H1 (cell line): Measurements from ENCODE around the gene PDSS1. TPM values are rescaled to one million over a fixed set of nuclear protein-coding genes. Genes with fewer than 3 reads are reported as not detected.

ENCODE experiments used
- CTCF ChIA-PET: fragments of 300-600 bp; sonication (Branson Sonifier 250); formaldehyde crosslinking; loops from one replicate; lab custom pipeline; 2021; ENCODE audit not compliant: partially characterized antibody; lab: Charles Lee
- POLR2A ChIA-PET: fragments of 300-600 bp; sonication (Branson Sonifier 250); formaldehyde crosslinking; loops from one replicate; lab custom pipeline; 2021; ENCODE audit warnings: inconsistent platforms; ENCODE audit not compliant: partially characterized antibody; lab: Charles Lee
- DNase-seq, 2 experiments: peaks; one replicate each; pipeline versions ENCODE4 v3.0.0 to v3.0.0-alpha.2; 2010 to 2022; ENCODE audit warnings: low spot score in 2 of 2, low read depth in 1 of 2, mixed read lengths in 1 of 2
- FAIRE-seq: peaks from 2 replicates; lab custom pipeline; 2011; peaks lifted over from hg19 to GRCh38; lab: Jason Lieb, UNC
- H2AFZ ChIP-seq: 2 replicates; pipeline ENCODE4 v1.8.1; 2012; ENCODE audit warnings: low read length, inconsistent platforms
- H2AK5ac ChIP-seq: 2 replicates; pipeline ENCODE4 v1.6.1; 2013; ENCODE audit warnings: low read depth, low read length
- H2BK120ac ChIP-seq: replicated peaks from 2 replicates; pipeline ENCODE3; 2013; ENCODE audit warnings: low read depth, low read length, inconsistent platforms
- H2BK12ac ChIP-seq: 2 replicates; pipeline ENCODE4 v1.6.1; 2013; ENCODE audit warnings: low read depth, low read length
- H2BK15ac ChIP-seq: 2 replicates; pipeline ENCODE4 v1.6.1; 2013; ENCODE audit warnings: low read length
- H2BK20ac ChIP-seq: 2 replicates; pipeline ENCODE4 v1.6.1; 2013; ENCODE audit warnings: low read length
- H2BK5ac ChIP-seq: 2 replicates; pipeline ENCODE4 v1.6.1; 2013; ENCODE audit warnings: low read depth, low read length
- H3K14ac ChIP-seq: 2 replicates; pipeline ENCODE4 v1.6.1; 2013; ENCODE audit warnings: inconsistent platforms; ENCODE audit not compliant: insufficient read length
- H3K18ac ChIP-seq: 2 replicates; pipeline ENCODE4 v1.6.1; 2013; ENCODE audit warnings: low read length; ENCODE audit errors: extremely low read depth
- H3K23ac ChIP-seq: 2 replicates; pipeline ENCODE4 v1.6.1; 2013; ENCODE audit warnings: inconsistent platforms; ENCODE audit not compliant: insufficient read length
- H3K23me2 ChIP-seq: 2 replicates; pipeline ENCODE4 v1.6.1; 2013; ENCODE audit warnings: low read depth, low read length
- H3K27ac ChIP-seq: 2 replicates; pipeline ENCODE4 v1.6.1; 2011; ENCODE audit warnings: low read depth, low read length, inconsistent platforms
- H3K27me3 ChIP-seq, 4 experiments: replicated peaks in 1 of 4; 1 replicate in 1 of 4; 2 replicates in 3 of 4; pipeline versions ENCODE4 v1.6.1 to v1.8.1; 2011 to 2013; ENCODE audit warnings: low read length in 3 of 4, mild to moderate bottlenecking in 3 of 4, inconsistent platforms in 2 of 4, mixed read lengths in 2 of 4, moderate library complexity in 1 of 4; ENCODE audit not compliant: control insufficient read depth in 3 of 4, insufficient read depth in 3 of 4; ENCODE audit errors: extremely low read depth in 1 of 4
- H3K36me3 ChIP-seq, 4 experiments: 2 replicates each; pipeline versions ENCODE4 v1.6.1 to v1.8.1; 2011 to 2013; ENCODE audit warnings: mild to moderate bottlenecking in 4 of 4, low read length in 3 of 4, moderate library complexity in 2 of 4, control low read depth in 1 of 4, inconsistent platforms in 1 of 4; ENCODE audit not compliant: insufficient read depth in 4 of 4, control insufficient read depth in 2 of 4
- H3K4ac ChIP-seq: replicated peaks from 2 replicates; pipeline ENCODE3; 2013; ENCODE audit warnings: low read length, low read depth, mixed read lengths, inconsistent platforms; ENCODE audit not compliant: insufficient read length
- H3K4me1 ChIP-seq, 4 experiments: replicated peaks in 1 of 4; 1 replicate in 1 of 4; 2 replicates in 3 of 4; pipeline versions ENCODE4 v1.6.1 to v1.8.1; 2011 to 2013; ENCODE audit warnings: low read length in 3 of 4, inconsistent platforms in 2 of 4, mixed read lengths in 1 of 4; ENCODE audit not compliant: insufficient read depth in 4 of 4, control insufficient read depth in 3 of 4
- H3K4me2 ChIP-seq, 2 experiments: 2 replicates each; pipeline versions ENCODE4 v1.6.1 to v1.8.1; 2011 to 2013; ENCODE audit warnings: low read depth in 2 of 2, low read length in 2 of 2, control low read depth in 1 of 2, inconsistent platforms in 1 of 2, mild to moderate bottlenecking in 1 of 2; ENCODE audit not compliant: insufficient read depth in 1 of 2
- H3K4me3 ChIP-seq, 4 experiments: fragments of 200-600, 300-600 bp in 1 of 4; sonication (generic), shearing (Covaris generic), sonication (Bioruptor Twin) in 1 of 4; 2 replicates each; pipeline versions ENCODE4 v1.5.1 to v1.8.1; 2011 to 2016; ENCODE audit warnings: low read length in 4 of 4, low read depth in 3 of 4, control low read depth in 2 of 4, inconsistent platforms in 2 of 4, mild to moderate bottlenecking in 2 of 4, mixed read lengths in 1 of 4, moderate library complexity in 1 of 4; ENCODE audit not compliant: insufficient read depth in 2 of 4; ENCODE audit errors: extremely low read depth in 1 of 4
- H3K56ac ChIP-seq: replicated peaks from 2 replicates; pipeline ENCODE3; 2013; ENCODE audit warnings: low read depth, mild to moderate bottlenecking, mixed read lengths, low read length, inconsistent platforms; ENCODE audit not compliant: insufficient read length
- H3K79me1 ChIP-seq: 2 replicates; pipeline ENCODE4 v1.6.1; 2013; ENCODE audit warnings: low read depth, low read length, control low read depth
- H3K79me2 ChIP-seq, 2 experiments: 2 replicates each; pipeline versions ENCODE4 v1.6.1 to v1.8.1; 2012 to 2013; ENCODE audit warnings: low read length in 2 of 2, mild to moderate bottlenecking in 2 of 2, inconsistent platforms in 1 of 2; ENCODE audit not compliant: insufficient read depth in 2 of 2, control insufficient read depth in 1 of 2
- H3K9ac ChIP-seq, 4 experiments: replicated peaks in 1 of 4; 1 replicate in 1 of 4; 2 replicates in 3 of 4; pipeline versions ENCODE4 v1.6.1 to v1.8.1; 2011 to 2013; ENCODE audit warnings: low read depth in 3 of 4, low read length in 3 of 4, control low read depth in 2 of 4, mild to moderate bottlenecking in 2 of 4, moderate library complexity in 2 of 4, inconsistent platforms in 1 of 4; ENCODE audit errors: extremely low read depth in 1 of 4
- H3K9me3 ChIP-seq, 2 experiments: 2 replicates each; pipeline versions ENCODE4 v1.6.1 to v1.8.1; 2012 to 2013; ENCODE audit warnings: mild to moderate bottlenecking in 2 of 2, moderate library complexity in 2 of 2, control low read depth in 1 of 2, inconsistent platforms in 1 of 2, low read depth in 1 of 2, low read length in 1 of 2, mixed read lengths in 1 of 2; ENCODE audit not compliant: insufficient read depth in 2 of 2
- H4K20me1 ChIP-seq, 2 experiments: replicated peaks in 1 of 2; 2 replicates each; pipeline versions ENCODE3 to v1.8.1; 2011 to 2013; ENCODE audit warnings: inconsistent platforms in 2 of 2, low read length in 2 of 2, mild to moderate bottlenecking in 1 of 2; ENCODE audit not compliant: insufficient read depth in 2 of 2, control insufficient read depth in 1 of 2
- H4K5ac ChIP-seq: 2 replicates; pipeline ENCODE4 v1.6.1; 2013; ENCODE audit warnings: low read length, low read depth, mixed read lengths, inconsistent platforms; ENCODE audit not compliant: insufficient read length
- H4K8ac ChIP-seq: 2 replicates; pipeline ENCODE4 v1.8.0; 2013; ENCODE audit warnings: mild to moderate bottlenecking, moderate library complexity, low read length, inconsistent platforms; ENCODE audit not compliant: insufficient read depth; ENCODE audit errors: extremely low read depth
- H4K91ac ChIP-seq: replicated peaks from 2 replicates; pipeline ENCODE3; 2013; ENCODE audit warnings: low read length, mixed read lengths, inconsistent platforms; ENCODE audit not compliant: insufficient read length
- BCL11A ChIP-seq, 2 experiments: IDR thresholded peaks; one replicate each; pipeline ENCODE4 v1.6.1; 2011; ENCODE audit warnings: low read depth in 2 of 2, low read length in 2 of 2, mild to moderate bottlenecking in 2 of 2
- CBX5 ChIP-seq: fragments of 300-800, 300-1000 bp; sonication (generic); IDR thresholded peaks from 2 replicates; pipeline ENCODE4 v1.7.1; 2016; ENCODE audit warnings: antibody characterized with exemption, low read length, low read depth
- CREB1 ChIP-seq: IDR thresholded peaks from 2 replicates; pipeline ENCODE4 v1.6.1; 2012; ENCODE audit warnings: inconsistent platforms
- GABPA ChIP-seq: IDR thresholded peaks from 2 replicates; pipeline ENCODE4 v1.6.1; 2011; ENCODE audit warnings: mild to moderate bottlenecking, low read length, moderate library complexity, borderline replicate concordance; ENCODE audit not compliant: insufficient read depth
- GTF2F1 ChIP-seq: IDR thresholded peaks from 2 replicates; pipeline ENCODE4 v1.6.1; 2012; ENCODE audit warnings: low read depth, low read length, improper control_type of control experiment, borderline replicate concordance
- PHF8 ChIP-seq: fragments of 200-600 bp; sonication (generic); conservative IDR thresholded peaks from 2 replicates; pipeline ENCODE4 v1.7.1; 2012; ENCODE audit warnings: low read depth, mild to moderate bottlenecking, inconsistent platforms, low read length, moderate library complexity
- POLR2A ChIP-seq, 2 experiments: IDR thresholded peaks; 1 replicate in 1 of 2; 2 replicates in 1 of 2; pipeline ENCODE4 v1.6.1; 2011; ENCODE audit warnings: low read depth in 2 of 2, low read length in 2 of 2, mild to moderate bottlenecking in 2 of 2; ENCODE audit errors: control extremely low read depth in 1 of 2
- TAF7 ChIP-seq: optimal IDR thresholded peaks from 2 replicates; pipeline ENCODE3; 2011; ENCODE audit warnings: low read depth, mild to moderate bottlenecking, inconsistent platforms, low read length, moderate library complexity, borderline replicate concordance
- TCF12 ChIP-seq: IDR thresholded peaks from 2 replicates; pipeline ENCODE4 v1.6.1; 2011; ENCODE audit warnings: low read depth, mild to moderate bottlenecking, low read length
- WGBS, 2 experiments: shearing (Covaris generic) in 1 of 2; methylation state at CpG; one replicate each; pipeline versions ENCODE4 v1.1.6 to v1.1.7; 2013 to 2015; ENCODE audit warnings: low lambda C conversion rate in 2 of 2, mixed read lengths in 2 of 2, inconsistent platforms in 1 of 2, low coverage in 1 of 2, missing lambda C conversion rate in 1 of 2; ENCODE audit not compliant: insufficient replicate concordance in 2 of 2, insufficient coverage in 1 of 2, insufficient read length in 1 of 2; ENCODE audit errors: extremely low coverage in 1 of 2, missing lambda C conversion rate in 1 of 2; 5-methylcytosine and 5-hydroxymethylcytosine counted together
- polyA plus RNA-seq, 7 experiments: library from polyadenylated mRNA; depleted of rRNA in 3 of 7; stranded (reverse) in 5 of 7; unstranded in 2 of 7; fragments of >200 nt in 5 of 7; fragments of 200-250 nt in 2 of 7; gene quantifications; 1 replicate in 5 of 7; 2 replicates in 1 of 7; 4 replicates in 1 of 7; pipeline versions ENCODE4 v1.2.1 to v1.2.3, GENCODE V29; 2011 to 2013; ENCODE audit warnings: missing spikeins in 2 of 7, mixed read lengths in 2 of 7
- total RNA-seq: library from RNA; stranded (reverse); fragmentation: NEBNext Ultra II Directional; extraction: Animal tissue kit (Norgen Biotek cat#: 25700); gene quantifications from 2 replicates; pipeline ENCODE4 v1.2.1, GENCODE V29; 2021
- TF ChIP-seq, protein P1 (sequence below), 3 experiments: IDR thresholded peaks; 1 replicate in 2 of 3; 2 replicates in 1 of 3; pipeline versions ENCODE4 v1.5.1 to v1.6.1; 2011; ENCODE audit warnings: low read length in 3 of 3, mild to moderate bottlenecking in 3 of 3, inconsistent platforms in 2 of 3, low read depth in 1 of 3, moderate library complexity in 1 of 3; ENCODE audit not compliant: insufficient read depth in 1 of 3; ENCODE audit errors: control extremely low read depth in 1 of 3
- TF ChIP-seq, protein P2 (sequence below): IDR thresholded peaks from 2 replicates; pipeline ENCODE4 v1.6.1; 2011; ENCODE audit warnings: low read depth, mild to moderate bottlenecking, low read length; ENCODE audit not compliant: insufficient read depth

The PDSS1 gene
- total and polyA plus RNA-seq, 2 of the 8 experiments (the other 6 are each of a cell fraction or from before 2014, with no cell fraction given), result 21.3 to 26.0 TPM

DNA sequence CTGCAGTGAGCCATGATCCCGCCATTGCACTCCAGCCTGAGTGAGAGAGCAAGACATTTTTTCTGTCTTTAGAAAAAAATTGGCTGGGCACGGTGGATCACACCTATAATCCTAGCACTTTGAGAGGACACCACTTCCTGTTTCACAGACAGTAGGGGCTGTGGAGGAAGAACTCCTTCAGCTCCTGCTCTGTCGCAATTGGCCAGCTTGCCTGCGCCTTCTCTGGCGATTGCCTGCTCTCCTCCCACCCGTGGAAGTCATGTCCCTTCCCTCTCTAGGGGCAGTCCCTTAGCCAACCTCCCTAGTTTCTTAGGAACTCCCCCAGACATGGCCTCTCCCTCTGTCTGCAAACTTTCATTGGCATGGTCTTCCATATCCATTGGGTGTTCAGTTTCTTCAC, 8.7 kb downstream of the PDSS1 start:
- Histone ChIP-seq H3K23ac (no peak overlapping the region), H4K5ac (no peak overlapping the region), H3K4me2 (no peak overlapping the region), H2BK20ac (no peak overlapping the region), H2BK120ac (no peak overlapping the region), H2AK5ac (no peak overlapping the region), H3K4me3 (no peak overlapping the region), H3K9ac (no peak overlapping the region), H2AFZ (no peak overlapping the region), H3K23me2 (no peaks in the 10 kb centered on the region), H3K27ac (no peak overlapping the region), H2BK5ac (no peak overlapping the region), H4K20me1 (no peaks in the 10 kb centered on the region), H3K27me3 (no peaks in the 10 kb centered on the region), H3K56ac (no peak overlapping the region), H3K4ac (no peak overlapping the region), H4K91ac (no peak overlapping the region), H3K79me2 (peaks cover 0 to 24% of the 10 kb centered on the region in 2 experiments; a peak in 2 of 4 replicates), H2BK15ac (no peak overlapping the region), H3K36me3 (peaks cover 0 to 41% (median 7%) of the 10 kb centered on the region in 4 experiments; a peak in 7 of 8 replicates), H3K9me3 (no peaks in the 10 kb centered on the region), H3K4me1 (no peaks in the 10 kb centered on the region), H3K79me1 (peaks cover 5% of the 10 kb centered on the region; the same call in 1 of the 2 replicates), H2BK12ac (no peak overlapping the region), H3K18ac (no peak overlapping the region), H3K14ac (no peak overlapping the region), H4K8ac (no peak overlapping the region)
- DNase-seq (no peak), FAIRE-seq (no peak)
- POLR2A ChIA-PET, result interaction anchor here (0.9 kb wide), 1 partner anchor 10 kb away, joined by 4 read pairs; no protein-coding TSS in a partner anchor
- WGBS, 2 experiments, result 93% methylated on average over 6 of the region's 6 CpGs; no CpG with 5 or more reads in 1 of the 2 experiments
- CTCF ChIA-PET, result interaction anchor here (0.6 to 3.3 kb wide), 4 partner anchors 20 to 176 kb away, joined by 3 to 16 read pairs (median 7); no protein-coding TSS in a partner anchor
- TF ChIP-seq TAF7 (no peak), TCF12 (no peak), PHF8 (no peak), GABPA (no peak), GTF2F1 (no peak), BCL11A (IDR thresholded peaks at IDR 0.05; ENCODE audit: low read depth in 2 of 2, low read length in 2 of 2) (no peak), POLR2A (IDR thresholded peaks at IDR 0.05; ENCODE audit: control extremely low read depth in 1 of 2, low read depth in 2 of 2, low read length in 2 of 2) (no peak), CREB1 (no peak), CBX5 (no peak)
- TF ChIP-seq, protein P1, sequence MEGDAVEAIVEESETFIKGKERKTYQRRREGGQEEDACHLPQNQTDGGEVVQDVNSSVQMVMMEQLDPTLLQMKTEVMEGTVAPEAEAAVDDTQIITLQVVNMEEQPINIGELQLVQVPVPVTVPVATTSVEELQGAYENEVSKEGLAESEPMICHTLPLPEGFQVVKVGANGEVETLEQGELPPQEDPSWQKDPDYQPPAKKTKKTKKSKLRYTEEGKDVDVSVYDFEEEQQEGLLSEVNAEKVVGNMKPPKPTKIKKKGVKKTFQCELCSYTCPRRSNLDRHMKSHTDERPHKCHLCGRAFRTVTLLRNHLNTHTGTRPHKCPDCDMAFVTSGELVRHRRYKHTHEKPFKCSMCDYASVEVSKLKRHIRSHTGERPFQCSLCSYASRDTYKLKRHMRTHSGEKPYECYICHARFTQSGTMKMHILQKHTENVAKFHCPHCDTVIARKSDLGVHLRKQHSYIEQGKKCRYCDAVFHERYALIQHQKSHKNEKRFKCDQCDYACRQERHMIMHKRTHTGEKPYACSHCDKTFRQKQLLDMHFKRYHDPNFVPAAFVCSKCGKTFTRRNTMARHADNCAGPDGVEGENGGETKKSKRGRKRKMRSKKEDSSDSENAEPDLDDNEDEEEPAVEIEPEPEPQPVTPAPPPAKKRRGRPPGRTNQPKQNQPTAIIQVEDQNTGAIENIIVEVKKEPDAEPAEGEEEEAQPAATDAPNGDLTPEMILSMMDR (IDR thresholded peaks at IDR 0.05; ENCODE audit: control extremely low read depth in 1 of 3, insufficient read depth in 1 of 3, low read depth in 1 of 3, low read length in 3 of 3), result no peak
- TF ChIP-seq, protein P2, sequence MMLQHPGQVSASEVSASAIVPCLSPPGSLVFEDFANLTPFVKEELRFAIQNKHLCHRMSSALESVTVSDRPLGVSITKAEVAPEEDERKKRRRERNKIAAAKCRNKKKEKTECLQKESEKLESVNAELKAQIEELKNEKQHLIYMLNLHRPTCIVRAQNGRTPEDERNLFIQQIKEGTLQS, result no peak
